ENCODE measurements around the gene LRP2. TPM values are rescaled to one million over a fixed set of nuclear protein-coding genes. Genes with fewer than 3 reads are reported as not detected.

Gene LRP2
- total and polyA plus RNA-seq, 2 donors from 2014 or later = 44.7 to 85.4 TPM

- no peak for FAIRE-seq
- no peak overlapping the region for H3K4me3 ChIP-seq (ENCODE audit: low read length in 3 of 3)
- H3K9ac ChIP-seq (ENCODE audit: low read length in 3 of 3) = no peak overlapping the region
- no peaks in the 10 kb centered on the region for H3K9me3 ChIP-seq (ENCODE audit: control insufficient read depth in 2 of 3, insufficient read depth in 1 of 3, low read length in 3 of 3)
- DNase-seq = no peak
- H3K36me3 ChIP-seq (ENCODE audit: control insufficient read depth in 2 of 3, insufficient read depth in 3 of 3, low read length in 3 of 3) = peaks cover 0 to 58% (median 15%) of the 10 kb centered on the region in 3 donors
- H3K4me1 ChIP-seq (ENCODE audit: control insufficient read depth in 2 of 3, insufficient read depth in 2 of 3, low read depth in 1 of 3, low read length in 3 of 3) = no peaks in the 10 kb centered on the region
- intact Hi-C loops (cut with DNase I) = no loop called here
- no peaks in the 10 kb centered on the region for H3K27me3 ChIP-seq (ENCODE audit: control insufficient read depth, insufficient read depth, low read length)
- no peak overlapping the region for H3K27ac ChIP-seq (ENCODE audit: low read depth in 2 of 2, low read length in 2 of 2)
- no peak for TF ChIP-seq CTCF (IDR thresholded peaks at IDR 0.05; ENCODE audit: borderline replicate concordance, extremely low read depth, insufficient read depth)
Observed at GRCh38 chr2:169189132-169189531, 173.2 kb downstream of the LRP2 start.

- no peak for FAIRE-seq
- no peaks in the 10 kb centered on the region for H3K9me3 ChIP-seq (ENCODE audit: control insufficient read depth in 2 of 3, insufficient read depth in 1 of 3, low read length in 3 of 3)
- no peaks in the 10 kb centered on the region for H3K27me3 ChIP-seq (ENCODE audit: control insufficient read depth, insufficient read depth, low read length)
- no peak overlapping the region for H3K27ac ChIP-seq (ENCODE audit: low read depth in 2 of 2, low read length in 2 of 2)
- H3K4me1 ChIP-seq (ENCODE audit: control insufficient read depth in 2 of 3, insufficient read depth in 2 of 3, low read depth in 1 of 3, low read length in 3 of 3) = no peaks in the 10 kb centered on the region
- no peak overlapping the region for H3K4me3 ChIP-seq (ENCODE audit: low read length in 3 of 3)
- no peak overlapping the region for H3K9ac ChIP-seq (ENCODE audit: low read length in 3 of 3)
- intact Hi-C loops (cut with DNase I) = no loop called here
- no peak for DNase-seq
- TF ChIP-seq CTCF (IDR thresholded peaks at IDR 0.05; ENCODE audit: borderline replicate concordance, extremely low read depth, insufficient read depth) = no peak
- peaks cover 0 to 52% (median 19%) of the 10 kb centered on the region in 3 donors for H3K36me3 ChIP-seq (ENCODE audit: control insufficient read depth in 2 of 3, insufficient read depth in 3 of 3, low read length in 3 of 3)
Observed at GRCh38 chr2:169185711-169186110, 176.6 kb downstream of the LRP2 start.

- Histone ChIP-seq H3K4me1 (ENCODE audit: control insufficient read depth in 2 of 3, insufficient read depth in 2 of 3, low read depth in 1 of 3, low read length in 3 of 3) (no peaks in the 10 kb centered on the region), H3K27ac (ENCODE audit: low read depth in 2 of 2, low read length in 2 of 2) (no peak overlapping the region), H3K4me3 (ENCODE audit: low read length in 3 of 3) (no peak overlapping the region), H3K27me3 (ENCODE audit: control insufficient read depth, insufficient read depth, low read length) (no peaks in the 10 kb centered on the region), H3K36me3 (ENCODE audit: control insufficient read depth in 2 of 3, insufficient read depth in 3 of 3, low read length in 3 of 3) (peaks cover 0 to 39% (median 16%) of the 10 kb centered on the region in 3 donors), H3K9me3 (ENCODE audit: control insufficient read depth in 2 of 3, insufficient read depth in 1 of 3, low read length in 3 of 3) (no peaks in the 10 kb centered on the region), H3K9ac (ENCODE audit: low read length in 3 of 3) (no peak overlapping the region)
- intact Hi-C loops (cut with DNase I) = no loop called here
- FAIRE-seq (no peak), DNase-seq (no peak)
- TF ChIP-seq CTCF (IDR thresholded peaks at IDR 0.05; ENCODE audit: borderline replicate concordance, extremely low read depth, insufficient read depth) = no peak
Observed at GRCh38 chr2:169184074-169184473, 178.3 kb downstream of the LRP2 start.

GRCh38 chr2:169182573-169182972 is 179.8 kb downstream of the LRP2 start:
- FAIRE-seq (no peak), DNase-seq (no peak)
- H3K4me1 ChIP-seq (ENCODE audit: control insufficient read depth in 2 of 3, insufficient read depth in 2 of 3, low read depth in 1 of 3, low read length in 3 of 3) = no peaks in the 10 kb centered on the region
- peaks cover 0 to 44% (median 13%) of the 10 kb centered on the region in 3 donors for H3K36me3 ChIP-seq (ENCODE audit: control insufficient read depth in 2 of 3, insufficient read depth in 3 of 3, low read length in 3 of 3)
- no peak overlapping the region for H3K9ac ChIP-seq (ENCODE audit: low read length in 3 of 3)
- no peak for TF ChIP-seq CTCF (IDR thresholded peaks at IDR 0.05; ENCODE audit: borderline replicate concordance, extremely low read depth, insufficient read depth)
- intact Hi-C loops (cut with DNase I) = no loop called here
- no peaks in the 10 kb centered on the region for H3K9me3 ChIP-seq (ENCODE audit: control insufficient read depth in 2 of 3, insufficient read depth in 1 of 3, low read length in 3 of 3)
- H3K4me3 ChIP-seq (ENCODE audit: low read length in 3 of 3) = no peak overlapping the region
- no peak overlapping the region for H3K27ac ChIP-seq (ENCODE audit: low read depth in 2 of 2, low read length in 2 of 2)
- no peaks in the 10 kb centered on the region for H3K27me3 ChIP-seq (ENCODE audit: control insufficient read depth, insufficient read depth, low read length)
